K562 treated with DMSO at 1 percent for 4 hours (cell line): ENCODE measurements around the gene FAHD1. TPM values are rescaled to one million over a fixed set of nuclear protein-coding genes. Genes with fewer than 3 reads are reported as not detected.

ENCODE experiments used
- total RNA-seq: library from RNA; unstranded; fragments of 300-600 nt; gene quantifications from 2 replicates; pipeline ENCODE4 v1.2.3, GENCODE V29; 2022; ENCODE audit not compliant: insufficient read depth

Gene FAHD1
- 12.5 and 17.8 TPM in 2 replicates for total RNA-seq

DNA sequence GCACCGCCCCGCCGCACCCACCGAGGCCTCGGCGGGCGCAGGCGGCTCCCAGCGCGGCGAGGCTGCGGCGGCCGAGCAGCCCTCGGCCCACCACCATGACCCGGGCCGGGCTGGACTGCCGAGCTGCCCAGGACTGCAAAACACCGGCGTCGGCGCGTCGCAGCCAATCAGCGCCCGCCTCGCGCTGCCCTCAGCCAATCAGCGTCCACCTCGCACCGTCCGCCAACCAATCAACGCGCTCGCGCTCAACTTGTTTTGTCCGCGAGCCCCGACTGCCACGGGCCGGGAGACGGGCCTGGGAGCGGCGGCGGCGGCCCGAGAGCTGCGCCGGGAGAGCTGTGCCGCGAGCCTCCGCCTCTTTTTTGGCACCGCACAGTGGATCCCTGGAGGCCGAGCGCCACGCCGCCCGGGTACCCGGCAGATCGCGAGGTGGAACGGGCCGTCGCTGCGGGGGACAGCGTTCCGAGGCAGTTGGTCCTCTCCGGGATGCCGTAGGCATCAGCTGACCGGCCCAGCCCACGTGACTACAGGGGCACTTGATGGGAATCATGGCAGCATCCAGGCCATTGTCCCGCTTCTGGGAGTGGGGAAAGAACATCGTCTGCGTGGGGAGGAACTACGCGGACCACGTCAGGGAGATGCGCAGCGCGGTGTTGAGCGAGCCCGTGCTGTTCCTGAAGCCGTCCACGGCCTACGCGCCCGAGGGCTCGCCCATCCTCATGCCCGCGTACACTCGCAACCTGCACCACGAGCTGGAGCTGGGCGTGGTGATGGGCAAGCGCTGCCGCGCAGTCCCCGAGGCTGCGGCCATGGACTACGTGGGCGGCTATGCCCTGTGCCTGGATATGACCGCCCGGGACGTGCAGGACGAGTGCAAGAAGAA, at the start of gene FAHD1, which contains the start of gene HAGH:
TSS of gene FAHD1 (plus strand) at position 516 of the 883 bp plus-strand sequence. CDS start at position 549, 33 bp downstream.
TSS of gene HAGH (minus strand) at position 135 of the 883 bp plus-strand sequence. CDS start at position 97, 38 bp downstream.

GRCh38 chr16:1782408-1783264, 44.4 kb upstream of the FAHD1 start, which contains the start of the genes NUBP2 and SPSB3:
Gene NUBP2 (plus strand): TSS chr16:1782960. CDS start chr16:1783021, 61 bp downstream.
Gene SPSB3 (minus strand): TSS chr16:1782571. CDS start chr16:1781483, 1,088 bp downstream.

DNA sequence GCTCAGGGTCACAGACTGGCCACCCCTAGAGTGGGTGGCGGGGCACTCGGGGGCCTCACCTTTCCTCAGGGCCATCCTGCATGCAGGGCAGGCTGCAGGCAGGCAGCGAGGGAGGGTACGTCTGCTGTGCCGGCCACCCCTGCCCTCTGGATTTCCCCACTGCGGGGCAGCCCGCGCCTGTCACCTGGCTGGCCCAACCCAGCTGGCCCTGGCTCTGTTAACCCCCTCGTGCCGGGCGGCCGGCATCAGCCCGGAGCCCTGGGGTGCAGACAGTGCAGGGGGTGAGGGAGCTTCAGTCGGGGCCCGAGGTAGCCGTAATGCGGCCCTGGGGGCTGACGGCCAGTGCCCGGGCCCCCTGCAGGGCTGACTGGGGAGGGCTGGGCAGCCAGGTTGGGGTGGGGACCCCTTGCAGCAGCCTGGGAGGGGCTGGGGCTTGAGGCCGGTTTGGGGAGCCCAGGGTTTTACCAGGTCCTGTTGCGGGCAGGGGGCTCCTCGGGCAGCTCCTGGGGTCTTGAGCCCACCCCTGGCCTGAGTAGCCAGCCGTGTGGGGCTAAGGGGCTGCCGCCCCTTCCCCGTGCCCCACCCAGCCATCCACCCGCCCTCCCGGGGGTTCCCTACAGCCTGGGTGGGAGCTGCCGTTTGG, 33.3 kb upstream of the FAHD1 start, which contains the start of gene IGFALS:
TSS of gene IGFALS (minus strand) at position 128 of the 643 bp plus-strand sequence. CDS start at position 75, 53 bp downstream.

DNA sequence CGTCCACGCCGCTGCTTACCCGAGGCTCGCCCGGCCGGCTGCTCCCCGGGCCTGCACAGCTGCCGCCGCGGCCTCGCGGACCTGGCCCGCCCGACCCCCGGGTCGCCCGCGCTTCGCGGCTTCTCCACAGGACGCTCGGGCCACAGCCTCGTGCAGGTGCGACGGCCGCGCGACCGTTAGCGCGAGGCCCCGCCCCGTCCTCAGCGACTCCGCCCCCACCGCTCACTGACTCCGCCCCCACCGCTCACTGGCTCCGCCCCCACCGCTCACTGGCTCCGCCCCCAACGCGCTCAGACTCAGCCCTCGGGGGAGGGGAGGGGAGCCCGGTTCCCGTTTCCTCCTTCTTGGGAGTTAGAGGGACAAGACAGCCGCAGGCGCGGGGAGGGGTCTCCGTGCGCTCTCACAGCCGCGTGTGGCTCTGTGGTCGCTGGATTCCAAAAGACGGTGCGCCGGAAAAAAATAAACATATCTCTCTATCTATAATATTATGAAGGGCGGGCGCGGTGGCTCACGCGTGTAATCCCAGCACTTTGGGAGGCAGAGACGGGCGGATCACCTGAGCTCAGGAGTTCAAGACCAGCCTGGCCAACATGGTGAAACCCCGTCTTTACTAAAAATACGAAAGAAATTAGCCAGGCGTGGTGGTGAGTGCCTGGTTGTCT, 45.1 kb downstream of the FAHD1 start, which contains the start of gene MEIOB:
TSS of gene MEIOB (minus strand) at position 191 of the 662 bp plus-strand sequence. CDS start 3,989 bp downstream, outside the sequence.

Other genes with a start within 250 kb of the FAHD1 start
- gene IFT140, start 215.1 kb upstream of the FAHD1 start, total RNA-seq: 7.6 and 7.7 TPM in 2 replicates
- 9.3 and 14.1 TPM in 2 replicates for gene CRAMP1, start 214.8 kb upstream of the FAHD1 start, total RNA-seq
- 45.2 and 46.3 TPM in 2 replicates for gene JPT2, start 148.9 kb upstream of the FAHD1 start, total RNA-seq
- 33.8 and 40.6 TPM in 2 replicates for gene MAPK8IP3, start 121.0 kb upstream of the FAHD1 start, total RNA-seq
- gene NME3, start 55.7 kb upstream of the FAHD1 start, total RNA-seq: 64.2 and 84.8 TPM in 2 replicates
- gene EME2, start 54.4 kb upstream of the FAHD1 start, total RNA-seq: 5.9 and 6.2 TPM in 2 replicates
- 233 and 260 TPM in 2 replicates for gene MRPS34, start 54.1 kb upstream of the FAHD1 start, total RNA-seq
- 61.7 and 72.9 TPM in 2 replicates for gene SPSB3, start 44.6 kb upstream of the FAHD1 start, total RNA-seq
- gene NUBP2, start 44.2 kb upstream of the FAHD1 start, total RNA-seq: 116 and 132 TPM in 2 replicates
- gene IGFALS, start 33.5 kb upstream of the FAHD1 start, total RNA-seq: 0.61 and 0.96 TPM in 2 replicates
- gene HAGH, start 381 bp upstream of the FAHD1 start, total RNA-seq: 59.4 and 75.6 TPM in 2 replicates
- gene MEIOB, start 45.0 kb downstream of the FAHD1 start, total RNA-seq: 61.7 and 62.6 TPM in 2 replicates
- gene HS3ST6, start 91.2 kb downstream of the FAHD1 start, total RNA-seq: not detected in 2 replicates
- gene MSRB1, start 116.0 kb downstream of the FAHD1 start, total RNA-seq: 55.4 and 70.9 TPM in 2 replicates
- gene RPL3L, start 127.5 kb downstream of the FAHD1 start, total RNA-seq: 0.47 TPM in 1 of 2 replicates, not detected in the other
- gene NDUFB10, start 132.3 kb downstream of the FAHD1 start, total RNA-seq: 214 and 219 TPM in 2 replicates
- 6,829 and 8,005 TPM in 2 replicates for gene RPS2, start 137.6 kb downstream of the FAHD1 start, total RNA-seq
- gene RNF151, start 139.7 kb downstream of the FAHD1 start, total RNA-seq: not detected in 2 replicates
- 41.9 and 47.0 TPM in 2 replicates for gene TBL3, start 144.8 kb downstream of the FAHD1 start, total RNA-seq
- not detected in 2 replicates for gene NOXO1, start 154.3 kb downstream of the FAHD1 start, total RNA-seq
- gene GFER, start 157.0 kb downstream of the FAHD1 start, total RNA-seq: 54.4 and 64.7 TPM in 2 replicates
- gene SYNGR3, start 162.8 kb downstream of the FAHD1 start, total RNA-seq: 30.6 and 35.1 TPM in 2 replicates
- 103 and 116 TPM in 2 replicates for gene ZNF598, start 182.6 kb downstream of the FAHD1 start, total RNA-seq
- gene NPW, start 192.6 kb downstream of the FAHD1 start, total RNA-seq: 1.6 and 5.6 TPM in 2 replicates
- 28.8 and 29.0 TPM in 2 replicates for gene NHERF2, start 199.7 kb downstream of the FAHD1 start, total RNA-seq
- 20.7 and 23.3 TPM in 2 replicates for gene NTHL1, start 220.6 kb downstream of the FAHD1 start, total RNA-seq
- gene TSC2, start 220.8 kb downstream of the FAHD1 start, total RNA-seq: 42.5 and 52.7 TPM in 2 replicates